GM03348 (cell line): ENCODE data around the gene SYS1.

Experiments used
- DNase-seq: peaks from one replicate; pipeline ENCODE4 v3.0.0; 2012; ENCODE audit warnings: low spot score

Gene SYS1

GRCh38 chr20:45416917-45417316 is 54.0 kb downstream of the SYS1 start:
- DNase-seq = no peak
